Mesenteric fat pad (tissue), 1 donor: Measurements from ENCODE around the gene POFUT2. TPM values are rescaled to one million over a fixed set of nuclear protein-coding genes. Genes with fewer than 3 reads are reported as not detected.
A peak's percentile ranks its signal among the peaks of the same experiment; 100 is the strongest.

Experiments used
- DNase-seq: peaks from one replicate; pipeline ENCODE4 v3.0.0-alpha.2; 2020; ENCODE audit warnings: low spot score
- total RNA-seq: library from RNA; stranded (reverse); fragmentation: NEBNext Ultra II Directional; extraction: Animal tissue kit (Norgen Biotek cat#: 25700); gene quantifications from one replicate; pipeline ENCODE4 v1.2.1, GENCODE V29; 2021
- donor health status: DM: yes; HTN: yes; CAD: no.

The POFUT2 gene
- total RNA-seq, 1 donor from 2014 or later = 29.6 TPM

DNA sequence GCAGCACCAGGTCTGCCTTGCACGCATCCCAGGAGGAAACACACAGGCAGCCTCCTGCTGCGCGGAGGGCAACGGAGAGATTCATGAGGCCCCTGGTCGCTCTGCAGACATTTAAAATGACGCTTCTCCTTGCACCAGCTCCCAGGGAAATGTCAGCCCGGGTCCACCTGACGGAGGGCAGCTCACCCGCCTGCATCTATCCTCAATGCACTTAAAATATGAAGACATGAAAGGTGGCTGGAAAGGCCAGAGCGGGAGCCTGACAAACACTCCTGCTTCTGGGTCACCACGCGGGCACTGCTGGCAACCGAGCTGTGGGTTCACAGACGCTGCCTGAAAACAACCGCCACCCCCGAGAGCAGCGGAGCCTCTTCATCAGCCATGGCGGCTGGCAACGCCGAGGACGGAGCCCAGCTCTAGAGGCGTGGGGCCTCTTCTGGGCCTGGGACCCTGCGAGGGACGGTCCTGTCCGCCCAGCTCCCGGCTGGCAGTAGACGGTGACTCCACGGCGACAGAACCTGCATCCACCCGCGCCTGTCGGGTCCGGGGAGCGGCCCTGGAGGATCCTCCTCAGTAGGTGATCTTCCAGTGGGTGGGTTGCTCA, 22.7 kb downstream of the POFUT2 start:
- peak; percentile 87 for DNase-seq

DNA sequence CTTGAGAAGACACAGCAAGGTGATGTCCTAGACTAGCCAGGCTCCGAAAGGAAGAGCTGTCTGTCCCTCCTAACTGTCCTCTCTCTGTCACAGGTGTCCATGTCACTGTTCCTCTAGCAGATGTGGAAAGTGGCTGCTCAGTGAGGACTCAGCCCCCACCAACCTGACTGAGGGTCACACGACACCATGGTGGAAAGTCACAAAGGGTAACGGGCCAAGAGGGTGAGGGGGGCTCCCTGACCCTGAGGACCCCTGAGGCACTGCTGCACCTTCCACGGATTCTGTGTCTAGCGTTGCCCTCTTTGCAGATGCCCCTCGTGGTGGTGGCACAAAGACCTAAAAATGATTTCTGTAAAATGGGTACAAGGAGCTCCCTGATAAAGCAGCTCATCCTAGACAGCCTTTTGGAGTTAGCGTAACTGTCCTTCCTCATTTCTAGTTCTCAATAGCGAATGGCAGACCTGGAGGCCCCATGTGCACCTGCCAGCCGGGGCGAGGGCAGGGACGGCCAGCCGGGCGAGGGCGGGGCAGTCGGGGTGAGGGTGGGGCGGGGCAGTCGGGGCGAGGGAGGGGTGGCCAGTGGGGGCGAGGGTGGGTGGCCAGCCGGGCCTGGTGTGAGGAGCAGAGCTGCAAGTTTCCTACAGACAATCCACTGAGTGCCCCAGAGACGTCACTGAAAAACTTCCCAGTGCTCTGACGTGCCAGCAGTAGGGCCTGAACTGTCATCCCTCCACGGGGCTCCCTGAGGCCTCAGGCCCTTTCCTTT, 23.4 kb downstream of the POFUT2 start:
- DNase-seq = peak; percentile 69

DNA sequence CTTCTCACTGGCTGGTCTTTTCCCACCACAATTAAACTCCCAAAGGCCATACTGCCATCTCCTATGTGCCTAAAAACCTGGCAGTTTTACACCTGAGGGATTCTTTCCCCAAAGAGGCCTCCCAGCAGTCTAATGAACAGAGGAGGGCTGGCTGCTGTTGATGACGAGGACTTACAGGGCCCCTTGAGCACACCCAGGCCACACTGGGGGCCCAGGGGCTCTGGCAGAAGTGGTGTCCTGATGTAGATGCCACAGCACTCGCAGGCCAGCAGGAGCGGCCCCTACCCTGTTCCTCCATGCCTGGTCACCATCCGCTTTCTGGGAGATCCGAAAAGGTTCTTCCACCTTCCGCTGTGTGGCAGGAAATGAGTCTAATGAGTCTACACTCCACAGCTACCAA, 24.2 kb downstream of the POFUT2 start:
- peak; percentile 69 for DNase-seq

DNA sequence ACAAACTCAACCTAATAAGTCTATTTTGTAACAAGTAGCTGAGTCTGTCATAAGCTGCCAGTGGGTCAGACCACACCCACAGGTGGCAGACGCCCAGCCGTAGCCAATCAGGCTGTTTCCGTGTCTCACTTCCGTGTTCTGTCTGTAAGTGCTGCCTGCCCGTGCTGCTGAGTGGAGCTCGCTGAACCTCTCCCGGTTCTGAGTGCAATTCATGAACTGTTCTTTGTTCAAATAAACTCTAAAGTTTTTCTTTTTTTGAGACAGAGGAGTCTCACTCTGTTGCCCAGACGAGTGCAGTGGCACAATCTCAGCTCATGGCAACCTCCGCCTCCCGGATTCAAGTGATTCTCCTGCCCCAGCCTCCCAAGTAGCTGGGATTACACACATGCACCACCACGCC, 25.1 kb downstream of the POFUT2 start:
- DNase-seq = peak; percentile 83

DNA sequence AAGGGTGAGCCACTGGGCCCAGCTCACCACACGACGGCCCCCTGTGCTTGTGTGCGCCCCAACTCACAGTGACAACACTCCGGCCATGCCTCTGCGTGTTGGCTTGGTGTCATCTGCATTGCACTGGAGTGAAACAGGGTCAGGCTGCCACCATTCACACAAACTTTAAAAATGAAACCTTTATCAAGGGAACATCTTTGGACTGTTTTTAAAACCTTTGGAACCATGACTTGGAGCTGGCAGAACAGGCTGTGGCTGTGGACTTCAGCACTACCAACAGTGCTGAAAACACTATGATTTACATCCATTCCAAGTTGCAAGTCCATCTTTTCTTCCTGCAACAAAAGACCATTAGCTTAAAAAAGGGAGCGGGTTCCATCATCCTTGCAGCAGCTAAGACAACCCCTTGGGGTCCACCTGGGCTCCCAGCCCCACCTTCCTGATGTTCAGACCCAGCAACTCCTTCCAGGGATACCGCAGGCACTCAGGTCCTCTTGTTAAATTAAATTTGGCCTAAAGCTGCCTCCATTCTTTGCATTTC, 25.6 kb downstream of the POFUT2 start:
- peak; percentile 65 for DNase-seq

DNA sequence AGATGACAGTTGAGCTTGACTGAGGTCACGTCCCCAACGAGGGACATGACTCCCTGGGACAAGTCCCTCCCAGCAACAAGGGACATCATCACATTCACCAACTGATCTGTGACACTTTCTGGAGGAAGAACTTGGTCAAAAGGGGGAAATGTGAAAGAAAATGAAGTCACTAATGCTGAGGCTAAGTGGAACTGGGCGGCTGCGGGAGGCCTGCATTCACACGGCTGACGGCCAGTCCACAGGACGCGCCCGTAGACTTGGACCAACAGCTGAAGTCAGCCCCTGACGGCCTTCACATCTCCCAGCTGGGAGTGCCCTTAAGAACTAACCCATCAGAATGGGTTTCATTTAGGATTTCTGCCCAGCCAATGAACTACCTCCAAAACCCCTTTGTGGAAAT, 26.6 kb downstream of the POFUT2 start:
- no peak for DNase-seq

DNA sequence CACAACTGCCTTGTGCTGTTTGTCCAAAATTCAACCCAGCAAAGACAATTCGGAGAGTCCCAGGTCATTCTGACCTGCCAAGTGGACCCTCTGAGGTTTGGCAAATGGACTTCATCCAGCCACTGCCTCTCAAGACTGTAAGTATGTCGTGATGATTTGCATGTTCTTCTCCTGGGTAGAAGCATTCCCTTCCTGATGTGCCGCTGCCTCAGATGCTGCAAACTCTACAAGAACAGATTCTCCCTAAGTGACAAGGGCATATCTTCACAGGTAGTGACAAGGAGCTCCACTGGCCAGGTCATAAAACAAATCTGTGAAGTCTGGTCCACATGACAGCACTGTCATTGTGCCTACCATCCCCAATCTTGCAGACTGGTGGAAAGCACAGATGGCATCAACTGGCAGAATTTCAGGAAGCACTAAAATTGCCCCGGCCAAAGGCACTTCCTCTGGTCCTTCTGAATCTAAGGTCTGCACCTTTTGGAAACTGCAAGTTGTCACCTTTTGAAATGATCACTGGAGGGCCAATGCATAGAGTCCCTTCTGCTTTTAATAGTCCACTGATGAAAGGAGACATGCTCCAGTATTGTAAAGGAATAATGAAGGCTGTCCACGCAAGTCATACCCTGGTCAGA, 27.4 kb downstream of the POFUT2 start:
- DNase-seq = no peak

DNA sequence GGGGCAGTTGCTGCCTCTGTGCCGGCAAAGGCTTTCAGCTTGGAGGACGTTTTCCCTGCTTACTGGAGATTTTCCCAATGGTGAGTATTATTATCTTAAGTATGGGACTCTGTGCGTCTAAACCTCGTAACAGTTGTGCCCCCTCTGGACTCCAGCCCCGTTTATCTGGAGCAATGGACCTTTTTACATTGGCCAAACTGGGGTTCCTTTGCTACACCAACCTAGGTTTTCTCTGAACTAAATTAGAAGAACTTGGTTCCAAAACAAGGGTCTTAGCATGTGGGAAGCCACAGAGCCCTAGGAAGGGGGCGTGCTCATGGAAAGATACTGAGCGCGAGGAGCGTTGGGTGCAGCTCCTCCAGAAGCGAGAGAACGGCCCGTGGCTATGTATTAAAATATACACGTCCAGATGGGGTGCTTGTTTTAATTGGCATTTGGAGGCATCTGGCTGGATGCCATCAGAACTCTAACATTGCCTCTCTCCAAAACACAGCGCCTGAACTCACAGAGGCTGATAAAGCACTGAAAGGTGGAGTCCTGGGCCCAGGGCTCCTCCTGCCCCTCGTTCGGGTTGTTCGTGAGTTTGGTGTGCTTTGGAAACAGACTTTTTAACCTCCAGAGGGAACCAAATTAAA, 28.4 kb downstream of the POFUT2 start:
- DNase-seq = no peak

DNA sequence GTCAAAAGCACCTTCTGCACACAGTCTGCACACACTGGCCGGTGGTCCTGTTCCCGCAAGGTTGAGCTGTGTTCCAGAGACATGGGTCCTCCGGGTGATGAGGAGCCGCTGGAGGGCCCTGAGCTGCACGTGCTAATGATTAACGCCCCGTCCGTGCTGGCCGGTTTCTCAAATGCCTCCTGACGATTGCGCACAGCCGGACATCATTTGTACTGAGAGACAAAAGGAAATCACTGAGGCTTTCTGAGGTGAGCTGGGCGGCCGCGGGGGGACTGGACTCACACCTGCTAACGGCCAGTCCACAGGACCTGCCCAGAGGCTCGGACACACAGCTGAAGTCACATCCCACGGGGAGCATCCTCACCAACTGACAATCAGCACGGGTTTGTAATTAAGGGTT, 29.2 kb downstream of the POFUT2 start:
- DNase-seq = peak; percentile 87

DNA sequence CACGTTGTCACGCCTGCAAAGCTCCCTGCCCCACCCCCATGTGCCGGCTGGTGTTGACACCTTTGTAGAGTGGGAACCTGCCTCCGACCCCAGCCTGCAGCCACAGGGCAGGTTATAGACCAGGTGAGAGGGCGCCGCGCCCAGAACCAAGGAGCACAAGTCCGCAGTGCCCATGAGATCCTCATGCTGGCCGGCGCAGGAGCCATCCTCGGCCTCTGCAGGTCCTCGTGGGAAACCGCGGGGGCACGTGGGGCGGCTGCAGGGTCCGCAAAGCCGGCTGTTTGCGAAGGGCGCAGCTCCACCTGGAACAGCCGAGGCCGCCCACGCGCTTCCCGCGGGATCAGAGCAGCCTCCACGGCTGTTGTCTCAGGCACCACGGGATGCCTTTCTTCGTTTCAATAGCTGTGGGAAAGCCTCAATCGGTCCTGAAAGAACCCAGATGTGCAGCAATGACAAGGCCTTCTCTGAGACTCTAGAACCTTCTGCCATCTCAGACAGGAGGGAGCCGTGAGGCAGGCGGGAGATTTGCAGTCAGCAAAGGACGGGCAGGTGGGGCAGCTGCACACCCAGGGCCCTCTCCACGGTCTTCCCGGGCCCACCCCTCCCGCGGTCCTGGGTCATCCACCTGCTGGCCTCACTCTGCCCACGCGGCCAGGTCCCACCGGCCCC, 29.9 kb downstream of the POFUT2 start:
- DNase-seq = peak; percentile 84

DNA sequence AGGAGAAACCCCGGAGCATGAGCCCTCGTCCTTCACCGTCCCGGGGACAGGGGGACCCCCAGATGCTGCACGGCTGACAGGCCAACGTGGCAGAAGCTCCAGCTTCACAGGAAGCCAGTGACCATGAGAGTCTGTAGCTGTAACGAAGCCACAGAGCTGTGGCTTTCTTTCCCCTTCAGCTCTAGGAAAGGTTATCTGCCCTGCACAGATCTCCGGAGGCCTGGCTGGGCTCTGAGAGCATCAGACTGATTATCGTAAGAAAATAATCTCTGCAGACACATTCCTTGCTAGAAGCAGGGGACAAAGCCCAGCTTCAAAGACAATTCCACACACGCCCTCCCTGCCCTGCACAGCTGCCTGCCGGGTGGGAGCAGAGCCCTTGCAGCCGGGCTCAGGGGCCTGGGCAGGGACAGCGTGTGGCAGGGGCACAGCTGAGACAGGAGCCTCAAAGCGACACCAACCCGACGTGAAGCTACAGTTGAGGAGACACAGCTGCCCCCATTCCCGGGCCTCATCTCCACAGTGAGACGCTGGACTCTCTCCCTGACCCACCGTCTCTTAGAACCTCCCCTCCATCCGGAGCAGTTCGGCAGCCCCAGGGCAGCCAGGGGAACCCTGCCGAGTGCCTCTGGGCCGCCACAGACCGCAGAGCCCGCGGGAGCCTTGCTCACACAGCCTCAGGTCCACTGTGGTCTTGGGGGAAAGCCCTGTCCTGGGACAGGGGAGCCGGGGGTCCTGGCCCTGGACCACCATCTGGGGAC, 30.6 kb downstream of the POFUT2 start:
- DNase-seq = no peak

DNA sequence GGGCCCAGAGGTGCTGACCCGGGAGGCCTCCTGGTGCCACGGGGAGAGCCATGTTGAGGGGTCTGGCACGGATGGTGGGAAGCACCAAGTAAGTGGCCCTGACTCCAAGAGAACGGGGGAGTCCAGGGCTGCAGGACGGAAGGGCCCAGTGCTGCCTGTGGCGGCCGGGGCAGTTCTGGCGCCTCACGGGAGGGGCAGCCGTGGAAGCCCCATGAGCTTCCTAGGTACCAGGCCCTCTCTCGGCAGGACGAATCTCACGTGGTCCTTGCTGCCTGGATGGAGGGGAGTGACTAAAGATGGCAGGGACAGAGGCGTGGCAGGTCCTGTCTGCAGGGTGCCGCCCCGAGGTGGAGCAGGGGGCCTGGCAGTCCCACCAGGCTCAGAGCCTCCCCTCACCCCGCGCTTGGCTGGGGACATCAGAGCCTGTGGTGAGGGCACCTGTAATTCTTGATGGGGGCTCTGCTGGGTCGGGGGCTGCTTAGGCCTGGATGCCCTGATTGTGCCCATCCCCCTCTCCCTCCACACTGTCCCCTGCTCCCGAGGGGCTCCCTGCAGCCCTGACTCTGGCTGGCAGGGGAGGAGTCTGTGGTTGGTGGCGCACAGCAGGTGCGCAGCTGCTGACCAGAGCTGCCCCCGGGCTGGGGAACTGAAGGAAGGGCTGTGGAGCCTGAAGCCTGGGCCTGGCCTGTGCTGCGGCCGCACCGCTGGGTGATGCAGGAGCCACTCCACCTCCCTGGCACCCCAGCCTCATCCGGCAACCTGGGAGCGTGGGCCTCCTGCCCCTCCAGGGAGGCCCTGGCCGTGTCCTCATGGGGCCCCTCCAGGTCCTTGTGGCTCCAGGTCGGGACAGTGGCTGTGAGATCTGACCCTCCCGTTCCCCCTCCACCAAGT, 31.4 kb downstream of the POFUT2 start:
- DNase-seq = peak; percentile 82

DNA sequence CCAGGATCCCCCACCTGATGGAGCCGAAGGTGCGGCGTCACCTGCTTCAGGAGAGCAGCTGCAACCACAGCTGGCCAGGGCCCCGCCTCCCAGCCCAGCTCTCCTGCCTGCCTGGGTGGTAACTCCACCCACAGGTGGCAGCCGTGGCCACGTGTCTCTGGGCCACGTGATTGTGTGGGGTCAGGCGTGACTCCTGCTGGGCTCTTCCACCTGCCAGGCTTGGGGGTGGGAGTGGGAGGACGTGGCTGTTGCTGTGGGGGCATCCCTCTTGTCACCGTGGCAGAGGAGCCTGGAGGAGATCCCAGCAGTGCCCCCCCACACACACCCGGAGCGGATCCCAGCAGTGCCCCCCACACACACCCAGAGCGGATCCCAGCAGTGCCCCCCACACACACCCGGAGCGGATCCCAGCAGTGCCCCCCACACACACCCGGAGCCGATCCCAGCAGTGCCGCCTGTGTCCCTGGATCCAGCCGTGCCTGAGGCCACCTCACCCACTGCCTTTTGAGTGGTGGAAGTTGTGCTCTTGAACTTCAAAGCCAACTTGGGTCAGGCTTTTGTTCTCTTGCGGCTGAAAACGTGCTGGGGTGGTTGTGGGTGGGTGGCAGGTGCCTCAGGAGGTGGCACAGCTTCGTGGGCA, 32.2 kb downstream of the POFUT2 start:
- peak; percentile 87 for DNase-seq

DNA sequence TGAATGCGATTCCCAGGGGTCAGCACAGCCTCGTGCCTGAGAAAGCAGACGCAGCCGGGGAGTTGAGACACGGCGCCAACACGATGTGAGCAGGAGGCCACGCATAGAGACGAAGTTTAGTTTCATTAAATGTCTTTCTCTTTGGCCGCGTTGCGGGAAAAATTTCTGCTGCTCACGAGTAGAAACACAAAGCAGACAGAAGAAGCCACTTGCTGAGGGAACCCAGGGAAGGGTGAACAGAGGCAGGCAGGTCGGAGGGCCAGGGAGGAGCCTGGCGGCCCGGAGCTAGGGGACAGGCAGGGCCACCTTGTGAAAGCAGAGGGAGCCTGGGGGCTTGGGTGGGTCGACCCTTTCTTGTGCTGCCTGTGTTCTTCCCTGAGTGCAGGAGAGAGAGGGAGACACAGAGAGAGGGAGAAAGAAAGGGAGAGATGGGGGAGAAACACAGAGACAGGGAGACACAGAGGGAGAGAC, 33.2 kb downstream of the POFUT2 start:
- DNase-seq = peak; percentile 59

DNA sequence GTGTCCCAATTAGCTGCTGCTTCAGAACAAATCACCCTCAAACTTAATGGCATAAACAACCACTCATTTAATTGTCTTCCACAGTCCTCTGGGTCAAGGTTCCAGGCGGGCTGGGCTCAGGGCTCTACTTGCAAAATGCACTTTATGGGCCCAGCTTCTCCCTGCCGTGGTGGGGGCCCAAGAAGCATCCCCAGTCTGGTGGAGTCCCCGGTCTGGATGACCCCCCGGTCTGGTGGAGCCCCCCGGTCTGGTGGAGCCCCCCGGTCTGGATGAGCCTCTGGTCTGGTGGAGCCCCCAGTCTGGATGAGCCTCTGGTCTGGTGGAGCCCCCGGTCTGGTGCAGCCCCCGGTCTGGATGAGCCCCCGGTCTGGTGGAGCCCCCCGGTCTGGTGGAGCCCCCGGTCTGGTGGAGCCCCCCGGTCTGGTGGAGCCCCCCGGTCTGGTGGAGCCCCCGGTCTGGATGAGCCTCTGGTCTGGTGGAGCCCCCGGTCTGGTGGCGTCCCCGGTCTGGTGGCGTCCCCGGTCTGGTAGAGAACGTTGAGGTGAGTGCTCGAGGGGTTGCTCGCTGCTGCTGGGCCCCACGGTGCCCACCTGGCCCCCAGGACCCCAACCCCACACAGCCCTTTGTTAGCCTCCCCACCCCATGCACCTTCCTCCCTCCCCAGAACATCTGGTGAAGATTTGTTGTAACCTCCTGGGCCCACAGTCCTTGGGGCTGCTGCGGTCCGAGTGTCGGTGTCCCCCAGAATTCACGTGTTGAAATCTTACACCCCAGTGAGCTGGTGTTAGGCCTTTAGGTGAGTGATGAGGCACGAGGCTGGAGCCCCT, 33.8 kb downstream of the POFUT2 start:
- DNase-seq = no peak

DNA sequence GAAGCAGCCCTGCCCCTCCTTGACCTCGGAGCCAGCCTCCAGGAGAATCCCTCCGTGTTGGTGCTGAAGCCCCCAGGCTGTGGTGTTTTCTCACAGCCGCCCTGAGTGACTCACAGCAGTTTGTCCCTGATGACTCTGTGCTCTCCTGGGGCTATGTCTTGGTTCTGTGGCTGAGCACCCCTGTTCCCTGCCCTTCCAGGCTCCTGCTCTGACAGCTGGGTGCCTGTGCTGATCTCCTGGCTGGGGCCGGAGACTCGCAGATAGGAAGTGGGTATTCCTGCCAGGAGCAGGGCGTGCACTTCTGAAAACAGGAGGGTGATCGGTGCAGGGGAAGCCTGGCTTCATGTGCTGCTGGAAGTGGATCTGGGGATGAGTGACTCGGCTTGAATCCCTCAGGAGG, 34.5 kb downstream of the POFUT2 start:
- DNase-seq = peak; percentile 72

DNA sequence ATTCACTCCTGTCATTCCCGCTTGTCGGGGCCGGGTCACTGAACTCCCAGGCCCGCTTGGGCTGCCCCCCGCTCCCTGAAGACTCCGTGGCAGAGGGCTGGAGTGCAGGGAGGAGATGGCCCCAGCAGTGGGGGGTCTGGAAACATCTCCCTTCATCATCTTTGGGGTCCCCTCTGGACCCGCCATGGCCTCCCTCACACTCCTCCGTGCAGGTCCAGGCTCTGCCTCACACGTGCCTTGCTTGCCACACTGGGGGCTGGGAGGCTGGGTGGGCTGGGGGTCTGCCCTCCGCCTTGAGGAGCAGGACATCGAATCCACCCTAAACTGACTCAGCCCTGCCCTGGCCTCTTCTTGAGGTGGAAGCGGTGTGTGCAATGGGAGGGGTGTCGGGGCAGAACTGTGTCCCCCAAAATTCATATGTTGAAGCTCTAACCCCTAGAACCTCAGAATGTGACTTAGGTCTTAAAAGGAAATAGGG, 35.2 kb downstream of the POFUT2 start:
- DNase-seq = peak; percentile 65
